Measurements from ENCODE around the gene SLCO4A1.

SLCO4A1 gene

GRCh38 chr20:62629864-62630470 lies 12.3 kb upstream of the SLCO4A1 start:
- TF ChIP-seq CTCF (IDR thresholded peaks at IDR 0.05; ENCODE audit: borderline replicate concordance, insufficient read depth, low read depth, low read length), result no peak
- H3K4me3 ChIP-seq (ENCODE audit: low read depth, low read length), result no peak overlapping the region

DNA sequence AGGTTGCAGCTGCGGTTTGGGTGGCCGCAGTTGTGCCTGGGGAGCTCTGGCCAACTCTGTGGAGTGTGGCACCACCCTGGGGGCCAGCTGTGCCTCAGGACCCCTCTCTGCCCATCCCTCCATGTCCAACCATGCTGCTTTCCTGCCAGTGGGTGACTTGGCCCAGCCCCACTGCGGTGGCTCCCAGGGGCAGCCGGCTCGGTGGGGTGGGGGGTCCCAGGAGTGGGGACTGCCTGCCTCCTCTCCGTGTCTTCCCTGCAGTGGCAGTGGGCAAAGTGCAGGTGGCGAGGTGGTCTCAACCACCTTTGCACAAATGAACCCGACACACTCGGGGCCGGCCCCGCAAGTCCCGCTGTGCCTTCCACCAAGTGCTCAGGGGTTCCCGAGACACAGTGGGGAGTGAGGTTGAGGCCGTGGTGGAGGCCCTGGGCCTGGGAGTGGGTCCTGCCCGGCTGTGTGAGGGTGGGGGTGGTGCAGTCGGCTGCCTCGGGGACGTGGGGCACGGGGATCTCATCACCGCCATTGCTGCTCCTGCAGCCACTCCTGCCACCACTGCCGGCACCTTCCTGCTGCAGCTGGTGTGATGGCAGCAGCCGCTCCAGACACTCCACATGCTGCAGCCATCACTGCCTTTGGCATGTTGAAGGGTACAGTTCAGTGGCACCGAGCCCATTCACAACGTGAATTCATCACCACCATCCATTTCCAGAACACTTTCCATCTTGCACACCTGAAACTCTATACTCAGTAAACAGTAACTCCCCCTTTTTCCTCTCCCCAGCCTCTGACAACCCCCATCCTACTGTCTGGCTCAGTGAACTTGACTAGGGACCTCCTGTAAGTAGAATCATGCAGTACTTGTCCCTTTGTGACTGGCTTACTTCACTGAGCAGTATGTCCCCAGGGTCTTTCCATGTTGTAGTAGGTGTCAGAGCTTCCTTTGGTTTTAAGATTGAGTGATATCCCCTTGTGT lies 10.7 kb upstream of the SLCO4A1 start:
- TF ChIP-seq CTCF (IDR thresholded peaks at IDR 0.05; ENCODE audit: borderline replicate concordance, insufficient read depth, low read depth, low read length), result no peak

GRCh38 chr20:62632575-62633090 lies 9.7 kb upstream of the SLCO4A1 start:
- TF ChIP-seq CTCF (IDR thresholded peaks at IDR 0.05; ENCODE audit: borderline replicate concordance, insufficient read depth, low read depth, low read length), result no peak
- no peak overlapping the region for H3K4me3 ChIP-seq (ENCODE audit: low read depth, low read length)

More for the DNA sequence above, 10.7 kb upstream of the SLCO4A1 start:
- no peak overlapping the region for H3K4me3 ChIP-seq (ENCODE audit: low read depth, low read length)

DNA sequence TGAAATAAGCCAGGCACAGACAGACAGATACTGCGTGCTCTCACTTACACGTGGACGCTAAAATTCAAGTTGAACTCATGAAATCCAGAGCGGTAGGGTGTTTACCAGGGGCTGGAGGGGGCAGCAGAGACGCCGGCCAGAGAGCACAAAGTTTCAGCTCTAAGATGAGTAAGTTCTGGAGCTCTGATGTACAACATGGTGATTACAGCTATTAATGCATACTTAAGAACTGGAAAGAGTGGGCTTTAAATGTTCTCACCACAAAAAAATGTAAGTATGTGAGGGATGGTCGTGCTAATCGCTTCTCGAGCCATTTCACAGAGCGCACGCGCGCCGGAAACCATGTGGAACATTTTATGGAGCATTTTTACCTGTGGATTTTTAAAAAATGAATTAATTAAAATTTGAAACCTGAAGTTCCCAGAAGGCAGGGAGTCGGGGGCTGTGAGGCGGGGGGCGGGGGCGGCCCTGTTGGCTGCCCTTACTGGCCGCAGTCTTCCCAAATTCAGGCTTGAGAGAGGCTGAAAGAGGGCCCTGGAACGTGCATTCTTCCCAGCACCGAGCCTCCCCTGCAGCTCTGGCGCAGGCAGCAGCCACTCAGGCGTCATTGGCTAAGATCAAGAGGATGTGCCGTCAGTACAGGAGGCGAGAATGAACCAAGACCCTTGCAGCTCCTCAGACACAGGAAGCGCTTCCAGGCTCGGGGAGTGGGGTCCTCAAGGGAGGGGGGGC lies 8.5 kb upstream of the SLCO4A1 start:
- no peak for TF ChIP-seq CTCF (IDR thresholded peaks at IDR 0.05; ENCODE audit: borderline replicate concordance, insufficient read depth, low read depth, low read length)
- no peak overlapping the region for H3K4me3 ChIP-seq (ENCODE audit: low read depth, low read length)

GRCh38 chr20:62634330-62634967 lies 7.9 kb upstream of the SLCO4A1 start:
- no peak overlapping the region for H3K4me3 ChIP-seq (ENCODE audit: low read depth, low read length)
- TF ChIP-seq CTCF (IDR thresholded peaks at IDR 0.05; ENCODE audit: borderline replicate concordance, insufficient read depth, low read depth, low read length), result no peak

DNA sequence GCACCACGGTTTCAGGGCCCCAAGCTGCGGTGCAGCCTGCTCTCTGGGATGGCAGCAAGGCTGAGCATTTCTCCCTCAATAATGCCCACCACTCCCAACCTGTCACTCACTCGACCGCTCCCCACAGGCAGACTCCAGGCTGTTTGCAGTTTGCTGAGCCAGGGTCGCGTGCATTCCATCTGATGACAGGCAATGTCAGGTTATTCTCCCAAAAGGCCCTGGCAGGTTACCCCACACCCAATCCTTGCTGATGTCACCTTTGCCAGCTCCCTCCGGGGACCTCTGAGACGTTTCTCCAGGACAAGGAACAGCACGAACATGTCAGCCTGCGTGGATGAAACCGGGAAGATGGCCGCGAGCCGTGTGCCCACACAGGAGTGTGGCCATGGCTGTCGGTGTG lies 7.1 kb upstream of the SLCO4A1 start:
- no peak for TF ChIP-seq CTCF (IDR thresholded peaks at IDR 0.05; ENCODE audit: borderline replicate concordance, insufficient read depth, low read depth, low read length)
- H3K4me3 ChIP-seq (ENCODE audit: low read depth, low read length), result no peak overlapping the region

All from GM12875 (cell line).